ENCODE results near the gene ROGDI.

Gene ROGDI

GRCh38 chr16:4790261-4790660 is 12.2 kb downstream of the ROGDI start:
- Histone ChIP-seq H3K9me3 (no peaks in the 10 kb centered on the region), H3K4me1 (peaks cover 4% of the 10 kb centered on the region; the same call in 1 of the 2 replicates), H3K27me3 (no peaks in the 10 kb centered on the region), H3K36me3 (no peaks in the 10 kb centered on the region), H3K4me3 (ENCODE audit: low read depth, low read length) (no peak overlapping the region)
- TF ChIP-seq, protein P1, sequence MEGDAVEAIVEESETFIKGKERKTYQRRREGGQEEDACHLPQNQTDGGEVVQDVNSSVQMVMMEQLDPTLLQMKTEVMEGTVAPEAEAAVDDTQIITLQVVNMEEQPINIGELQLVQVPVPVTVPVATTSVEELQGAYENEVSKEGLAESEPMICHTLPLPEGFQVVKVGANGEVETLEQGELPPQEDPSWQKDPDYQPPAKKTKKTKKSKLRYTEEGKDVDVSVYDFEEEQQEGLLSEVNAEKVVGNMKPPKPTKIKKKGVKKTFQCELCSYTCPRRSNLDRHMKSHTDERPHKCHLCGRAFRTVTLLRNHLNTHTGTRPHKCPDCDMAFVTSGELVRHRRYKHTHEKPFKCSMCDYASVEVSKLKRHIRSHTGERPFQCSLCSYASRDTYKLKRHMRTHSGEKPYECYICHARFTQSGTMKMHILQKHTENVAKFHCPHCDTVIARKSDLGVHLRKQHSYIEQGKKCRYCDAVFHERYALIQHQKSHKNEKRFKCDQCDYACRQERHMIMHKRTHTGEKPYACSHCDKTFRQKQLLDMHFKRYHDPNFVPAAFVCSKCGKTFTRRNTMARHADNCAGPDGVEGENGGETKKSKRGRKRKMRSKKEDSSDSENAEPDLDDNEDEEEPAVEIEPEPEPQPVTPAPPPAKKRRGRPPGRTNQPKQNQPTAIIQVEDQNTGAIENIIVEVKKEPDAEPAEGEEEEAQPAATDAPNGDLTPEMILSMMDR (IDR thresholded peaks at IDR 0.05; ENCODE audit: low read depth, low read length), result no peak
- no peak for DNase-seq

GRCh38 chr16:4788910-4789309 is 13.5 kb downstream of the ROGDI start:
- Histone ChIP-seq H3K36me3 (no peaks in the 10 kb centered on the region), H3K4me3 (ENCODE audit: low read depth, low read length) (no peak overlapping the region), H3K9me3 (no peaks in the 10 kb centered on the region), H3K4me1 (peaks cover 4% of the 10 kb centered on the region; the same call in 1 of the 2 replicates), H3K27me3 (no peaks in the 10 kb centered on the region)
- TF ChIP-seq, protein P1 (IDR thresholded peaks at IDR 0.05; ENCODE audit: low read depth, low read length), result no peak
- no peak for DNase-seq

GRCh38 chr16:4788489-4788889 is 13.9 kb downstream of the ROGDI start:
- no peaks in the 10 kb centered on the region for H3K36me3 ChIP-seq
- DNase-seq, result no peak
- no peak overlapping the region for H3K4me3 ChIP-seq (ENCODE audit: low read depth, low read length)
- H3K4me1 ChIP-seq, result peaks cover 4% of the 10 kb centered on the region; the same call in 1 of the 2 replicates
- H3K9me3 ChIP-seq, result no peaks in the 10 kb centered on the region
- TF ChIP-seq, protein P1 (IDR thresholded peaks at IDR 0.05; ENCODE audit: low read depth, low read length), result no peak
- no peaks in the 10 kb centered on the region for H3K27me3 ChIP-seq

GRCh38 chr16:4787627-4788482 is 14.6 kb downstream of the ROGDI start, which contains the start of gene SEPTIN12:
TSS of gene SEPTIN12 (minus strand) at chr16:4788345. CDS start at chr16:4787645, 700 bp downstream.
- Histone ChIP-seq H3K4me1 (peaks cover 4% of the 10 kb centered on the region; the same call in 1 of the 2 replicates), H3K27me3 (no peaks in the 10 kb centered on the region), H3K9me3 (no peaks in the 10 kb centered on the region), H3K36me3 (no peaks in the 10 kb centered on the region), H3K4me3 (ENCODE audit: low read depth, low read length) (no peak within 1 kb of the TSS)
- TF ChIP-seq, protein P1 (IDR thresholded peaks at IDR 0.05; ENCODE audit: low read depth, low read length), result 0 out of 2 replicates have a peak, but pooled peaks have one; percentile 12
- DNase-seq, result peak; percentile 41

GRCh38 chr16:4787068-4787467 is 15.4 kb downstream of the ROGDI start:
- Histone ChIP-seq H3K4me3 (ENCODE audit: low read depth, low read length) (no peak overlapping the region), H3K4me1 (peaks cover 4% of the 10 kb centered on the region; the same call in 1 of the 2 replicates), H3K36me3 (no peaks in the 10 kb centered on the region), H3K9me3 (no peaks in the 10 kb centered on the region), H3K27me3 (no peaks in the 10 kb centered on the region)
- DNase-seq, result no peak
- TF ChIP-seq, protein P1 (IDR thresholded peaks at IDR 0.05; ENCODE audit: low read depth, low read length), result no peak

Data from BE2C (cell line).